ENCODE results near the gene HOXA3.

DNA sequence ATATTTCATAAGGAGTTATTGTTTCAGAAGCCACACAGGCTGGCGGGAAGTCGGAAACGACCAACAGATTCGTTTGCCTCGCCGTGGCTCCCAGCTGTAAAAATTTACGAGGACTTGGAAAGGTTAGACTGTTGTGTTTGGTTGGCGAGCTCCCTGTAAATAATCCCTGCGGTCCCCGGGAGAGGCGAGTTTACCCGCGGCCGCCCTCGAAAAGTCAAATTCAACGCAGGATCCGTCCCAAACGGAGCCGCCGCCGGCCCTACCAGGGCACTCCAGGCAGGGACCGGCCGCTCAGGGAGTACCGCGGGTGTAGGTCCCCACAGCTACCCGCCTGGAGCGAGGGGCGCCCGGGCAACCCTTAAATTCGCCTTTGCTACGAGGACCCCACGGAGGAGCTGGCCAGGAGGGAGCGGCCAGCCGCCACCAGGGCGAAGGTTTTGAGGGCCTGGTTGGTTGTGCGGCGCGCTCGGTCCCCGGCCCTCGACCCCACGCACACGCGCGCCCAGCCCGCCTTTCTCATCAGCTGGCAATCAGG is 13.7 kb upstream of the HOXA3 start:
- TF ChIP-seq, protein P1, sequence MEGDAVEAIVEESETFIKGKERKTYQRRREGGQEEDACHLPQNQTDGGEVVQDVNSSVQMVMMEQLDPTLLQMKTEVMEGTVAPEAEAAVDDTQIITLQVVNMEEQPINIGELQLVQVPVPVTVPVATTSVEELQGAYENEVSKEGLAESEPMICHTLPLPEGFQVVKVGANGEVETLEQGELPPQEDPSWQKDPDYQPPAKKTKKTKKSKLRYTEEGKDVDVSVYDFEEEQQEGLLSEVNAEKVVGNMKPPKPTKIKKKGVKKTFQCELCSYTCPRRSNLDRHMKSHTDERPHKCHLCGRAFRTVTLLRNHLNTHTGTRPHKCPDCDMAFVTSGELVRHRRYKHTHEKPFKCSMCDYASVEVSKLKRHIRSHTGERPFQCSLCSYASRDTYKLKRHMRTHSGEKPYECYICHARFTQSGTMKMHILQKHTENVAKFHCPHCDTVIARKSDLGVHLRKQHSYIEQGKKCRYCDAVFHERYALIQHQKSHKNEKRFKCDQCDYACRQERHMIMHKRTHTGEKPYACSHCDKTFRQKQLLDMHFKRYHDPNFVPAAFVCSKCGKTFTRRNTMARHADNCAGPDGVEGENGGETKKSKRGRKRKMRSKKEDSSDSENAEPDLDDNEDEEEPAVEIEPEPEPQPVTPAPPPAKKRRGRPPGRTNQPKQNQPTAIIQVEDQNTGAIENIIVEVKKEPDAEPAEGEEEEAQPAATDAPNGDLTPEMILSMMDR (conservative IDR thresholded peaks at IDR 0.05 in 1 of 2, IDR thresholded peaks at IDR 0.05 in 1 of 2; ENCODE audit: low read depth in 1 of 2, low read length in 2 of 2) = no peak
- TF ChIP-seq EZH2 (IDR thresholded peaks at IDR 0.05; ENCODE audit: low read length, missing control alignments) = peak; percentile 2

All from fibroblast of lung (primary cell).